Muscle layer of colon (tissue), 2 donors: ENCODE data around the gene GTF2H2C_2.
"Not testable (repeated sequence)": the region's sequence is repeated elsewhere in the genome, so short reads cannot be mapped to it uniquely, and the experiment has no call there.

Experiments
- H3K27ac ChIP-seq: one replicate; pipeline ENCODE4 v1.7.0; 2013; ENCODE audit warnings: low read depth, mild to moderate bottlenecking, low read length, moderate library complexity
- H3K27me3 ChIP-seq, 2 donors: one replicate each; pipeline ENCODE4 v1.7.0; 2013; ENCODE audit warnings: low read length in 2 of 2, mild to moderate bottlenecking in 2 of 2; ENCODE audit not compliant: insufficient read depth in 2 of 2, control insufficient read depth in 1 of 2
- H3K36me3 ChIP-seq: one replicate; pipeline ENCODE4 v1.7.0; 2013; ENCODE audit warnings: mild to moderate bottlenecking, low read length; ENCODE audit not compliant: insufficient read depth
- H3K4me1 ChIP-seq: one replicate; pipeline ENCODE4 v1.7.0; 2013; ENCODE audit warnings: mild to moderate bottlenecking, low read length; ENCODE audit not compliant: insufficient read depth
- H3K4me3 ChIP-seq, 2 donors: one replicate each; pipeline ENCODE4 v1.7.0; 2013; ENCODE audit warnings: low read length in 2 of 2, low read depth in 1 of 2, mild to moderate bottlenecking in 1 of 2, moderate library complexity in 1 of 2
- H3K9ac ChIP-seq: one replicate; pipeline ENCODE4 v1.7.0; 2013; ENCODE audit warnings: low read length
- H3K9me3 ChIP-seq: one replicate; pipeline ENCODE4 v1.7.0; 2013; ENCODE audit warnings: mild to moderate bottlenecking, low read length
- donor health status: abdominal sarcoma.
- donor health status: Adenocarcinoma of cecum.

GTF2H2C_2 gene

GRCh38 chr5:70469926-70470509 is 54.9 kb downstream of the GTF2H2C_2 start:
- not testable (repeated sequence) for H3K27ac ChIP-seq, H3K4me1 ChIP-seq, H3K9me3 ChIP-seq, H3K4me3 ChIP-seq, H3K36me3 ChIP-seq, H3K9ac ChIP-seq, H3K27me3 ChIP-seq
